Activated CD4-positive, alpha-beta T cell treated with anti-CD3 and anti-CD28 coated beads for 1 hour (primary cell): Measurements from ENCODE around the gene MTERF4.

ENCODE experiments used
- DNase-seq: peaks from one replicate; pipeline ENCODE4 v3.0.0-alpha.2; 2020

MTERF4 gene

DNA sequence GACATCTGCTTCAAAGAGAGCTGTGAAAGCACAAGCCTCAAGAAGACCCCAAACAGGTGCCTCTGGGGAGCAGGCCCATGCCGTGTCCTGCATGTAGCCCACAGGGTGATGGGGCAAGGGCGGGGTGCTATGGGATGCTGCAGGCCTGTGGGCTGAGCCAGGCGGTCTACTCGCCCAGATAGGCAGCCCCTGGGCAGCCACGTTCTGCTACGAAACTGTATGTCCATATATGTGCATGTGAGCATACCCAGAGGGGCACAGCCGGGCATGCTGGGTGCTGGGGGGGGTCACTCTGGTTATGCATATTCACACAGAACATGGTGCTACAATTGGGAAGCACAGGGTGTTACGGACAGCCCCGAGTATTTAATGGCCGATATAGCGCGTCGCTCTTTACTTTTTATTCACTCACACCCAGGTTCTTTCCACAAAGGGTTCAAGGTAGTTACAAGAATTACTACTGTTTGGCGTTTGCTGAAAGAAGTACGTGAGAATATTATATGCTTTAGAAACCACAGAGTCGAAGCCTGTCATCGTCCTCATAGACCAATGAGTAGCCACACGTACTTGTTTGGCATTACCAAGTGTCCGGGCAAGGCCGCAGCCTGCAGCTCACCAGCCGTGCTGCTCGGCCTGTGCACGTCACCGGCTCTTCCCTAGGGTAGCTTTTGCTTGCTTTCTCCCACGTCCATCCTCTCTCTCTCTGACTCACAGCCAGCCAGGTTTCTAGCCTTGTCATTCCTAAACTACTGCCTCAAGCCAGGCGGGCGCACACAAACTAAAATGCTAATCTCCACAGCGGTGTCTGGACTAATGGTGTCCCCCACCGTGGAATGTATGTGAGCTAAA, 14.4 kb downstream of the MTERF4 start:
- DNase-seq = no peak

DNA sequence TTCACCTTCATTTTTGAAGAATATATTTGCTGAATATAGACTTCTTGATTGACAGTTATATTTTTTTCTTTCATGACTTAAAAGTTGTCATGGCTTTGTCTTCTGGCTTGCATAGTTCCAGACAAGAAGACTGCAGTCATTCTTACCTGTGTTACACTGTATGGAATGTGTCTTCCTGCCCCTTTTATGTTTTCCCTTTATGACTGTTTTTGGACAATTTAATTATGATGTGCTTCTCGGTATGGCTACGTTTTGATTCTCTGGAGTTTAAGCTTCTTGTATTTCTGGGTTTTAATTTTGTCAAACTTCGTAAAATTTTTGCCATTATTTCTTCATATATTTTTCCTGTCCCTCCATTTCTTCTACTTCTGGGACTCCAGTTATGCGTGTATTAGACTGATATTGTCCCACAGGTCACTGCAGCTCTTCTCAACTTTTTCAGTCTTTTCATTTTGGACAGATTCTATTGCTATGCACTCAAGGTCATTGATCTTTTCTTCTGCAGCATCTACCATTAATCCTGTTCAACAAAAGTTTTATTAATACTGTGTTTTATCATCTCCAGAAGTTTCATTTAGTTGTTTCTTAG, 17.1 kb downstream of the MTERF4 start:
- DNase-seq = no peak

DNA sequence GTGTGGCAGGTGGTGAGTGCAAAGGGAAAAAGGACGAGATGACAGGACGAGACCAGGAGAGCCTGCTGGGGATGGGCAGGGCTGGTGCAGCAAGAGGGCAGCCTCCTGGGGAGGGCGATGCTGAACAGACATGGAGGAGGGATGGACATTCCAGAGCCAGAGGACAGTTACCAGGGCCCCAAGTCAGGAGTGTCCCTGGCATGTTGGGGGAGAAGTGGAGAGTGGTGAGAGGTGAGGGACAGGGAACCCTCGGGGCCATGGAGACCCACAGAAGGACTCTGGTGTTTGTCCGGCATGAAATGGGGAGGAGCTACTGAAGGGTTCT, 19.0 kb downstream of the MTERF4 start:
- DNase-seq = no peak

DNA sequence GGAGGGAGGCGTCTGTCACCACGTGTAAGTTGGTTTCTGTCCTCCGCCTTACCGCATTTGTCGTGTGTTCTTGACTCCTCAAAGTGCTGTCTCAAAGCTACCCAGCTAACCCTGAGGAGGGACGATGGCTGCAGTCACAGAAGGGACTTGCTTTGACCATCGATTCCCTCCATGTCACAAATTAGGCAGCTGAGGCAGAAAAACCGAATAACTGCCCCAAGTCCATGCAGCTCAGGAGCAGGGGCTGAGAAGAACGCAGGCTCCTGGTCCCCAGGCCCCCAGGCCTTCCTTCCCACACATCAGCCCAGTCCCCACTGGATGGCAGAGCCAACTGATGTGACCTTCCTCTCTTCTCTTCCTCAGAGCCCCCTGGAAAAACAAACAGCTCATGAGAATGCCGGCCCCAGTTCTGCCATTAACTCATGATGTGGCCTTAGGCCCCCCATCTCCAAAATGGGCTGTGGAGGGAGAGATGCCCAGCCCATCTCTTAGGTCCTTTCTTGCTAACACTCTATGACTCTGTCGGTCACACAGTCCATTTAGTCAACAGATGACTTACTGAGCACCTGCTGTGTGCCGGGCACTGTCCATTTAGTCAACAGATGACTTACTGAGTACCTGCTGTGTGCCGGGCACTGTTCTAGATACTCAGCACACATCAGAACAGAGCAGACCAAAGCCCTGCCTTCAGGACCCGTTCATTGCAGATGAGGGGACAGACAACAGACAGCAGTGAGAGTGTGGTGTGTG, 19.6 kb downstream of the MTERF4 start:
- no peak for DNase-seq

DNA sequence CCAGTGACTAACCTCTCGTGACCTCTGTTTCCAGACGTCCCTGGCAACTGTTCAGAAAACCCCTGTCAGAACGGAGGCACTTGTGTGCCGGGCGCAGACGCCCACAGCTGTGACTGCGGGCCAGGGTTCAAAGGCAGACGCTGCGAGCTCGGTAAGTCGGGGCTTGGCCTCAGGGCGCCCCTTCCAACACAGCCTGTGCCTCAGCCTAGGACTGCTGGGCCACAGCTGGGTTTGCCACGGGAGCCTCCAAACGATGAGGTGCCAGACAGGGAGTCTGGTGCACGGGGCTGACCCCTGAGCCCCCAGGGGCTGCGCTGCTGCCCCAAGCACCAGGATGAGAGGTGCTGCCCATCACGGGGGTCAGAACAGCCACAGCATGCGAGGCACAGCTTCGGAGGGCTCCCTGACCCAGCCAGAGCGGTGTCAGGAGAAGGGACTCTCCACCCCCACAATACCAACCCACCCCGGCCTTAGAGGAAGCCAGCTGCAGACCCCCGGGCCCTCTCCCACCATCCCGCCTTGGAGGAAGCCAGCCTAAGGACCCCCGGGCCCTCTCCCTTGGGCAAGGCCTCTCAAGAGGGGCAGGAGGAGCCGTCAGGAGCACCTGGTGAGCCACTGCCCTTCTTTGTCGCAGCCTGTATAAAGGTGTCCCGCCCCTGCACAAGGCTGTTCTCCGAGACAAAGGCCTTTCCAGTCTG, 20.3 kb downstream of the MTERF4 start:
- no peak for DNase-seq

DNA sequence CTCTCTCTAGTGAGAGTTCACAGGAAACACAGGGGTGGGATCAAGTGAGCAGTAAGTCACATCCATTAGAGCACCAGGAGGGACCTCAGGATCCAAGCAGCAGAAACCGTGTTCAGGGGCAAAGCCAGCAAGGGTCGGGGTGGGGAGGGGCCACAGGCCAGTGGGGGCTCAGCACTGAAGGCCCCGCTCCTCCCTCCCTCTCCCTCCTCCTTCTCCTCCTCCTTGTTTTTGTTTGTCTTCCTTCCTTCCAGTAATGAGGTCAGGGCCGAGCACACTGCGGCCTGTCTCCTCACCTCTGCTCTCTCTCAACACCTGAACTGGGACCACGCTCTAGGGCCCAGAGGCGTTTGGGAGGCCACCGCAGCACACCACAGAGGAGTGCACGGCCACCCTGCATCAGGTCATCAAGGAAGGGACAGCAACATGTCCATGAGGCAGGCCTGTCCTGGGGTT, 20.9 kb downstream of the MTERF4 start:
- DNase-seq = no peak

DNA sequence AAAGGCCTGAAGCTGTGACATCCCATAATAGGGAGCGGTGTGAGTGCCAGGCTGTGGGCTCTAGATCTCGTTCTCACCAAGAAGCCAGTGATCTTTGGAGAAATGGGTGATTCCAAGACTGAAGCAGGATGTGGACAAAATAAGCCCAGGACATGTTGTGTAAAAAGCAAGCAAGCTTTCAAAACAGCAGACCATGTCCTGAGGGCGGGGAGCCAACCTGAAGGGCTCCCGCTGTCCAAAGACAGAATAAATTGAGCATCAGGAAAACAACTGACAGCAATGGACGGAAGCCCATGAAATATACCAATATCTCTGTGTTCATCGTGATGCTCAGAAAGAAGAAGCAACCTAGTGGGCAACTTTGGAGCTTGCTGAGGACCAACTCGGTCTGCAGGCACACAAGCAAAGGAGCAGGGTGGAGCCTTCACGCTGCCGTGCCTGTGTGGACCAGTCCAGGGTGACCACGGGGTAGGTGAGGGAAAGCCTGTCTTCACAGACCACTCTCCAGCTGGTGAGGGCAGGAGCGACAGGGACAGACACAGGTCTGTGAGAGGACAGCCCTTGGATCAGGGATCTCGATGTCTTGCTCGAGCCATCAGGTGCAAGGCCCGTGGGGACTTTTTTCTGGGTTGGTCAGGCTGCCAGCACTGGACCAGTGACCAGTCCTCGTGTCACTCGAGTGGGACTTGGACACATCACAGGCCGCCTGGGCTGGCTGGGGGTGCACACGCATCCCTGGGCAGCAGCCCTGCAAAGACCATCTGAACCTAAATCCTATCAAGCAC, 21.5 kb downstream of the MTERF4 start:
- no peak for DNase-seq

DNA sequence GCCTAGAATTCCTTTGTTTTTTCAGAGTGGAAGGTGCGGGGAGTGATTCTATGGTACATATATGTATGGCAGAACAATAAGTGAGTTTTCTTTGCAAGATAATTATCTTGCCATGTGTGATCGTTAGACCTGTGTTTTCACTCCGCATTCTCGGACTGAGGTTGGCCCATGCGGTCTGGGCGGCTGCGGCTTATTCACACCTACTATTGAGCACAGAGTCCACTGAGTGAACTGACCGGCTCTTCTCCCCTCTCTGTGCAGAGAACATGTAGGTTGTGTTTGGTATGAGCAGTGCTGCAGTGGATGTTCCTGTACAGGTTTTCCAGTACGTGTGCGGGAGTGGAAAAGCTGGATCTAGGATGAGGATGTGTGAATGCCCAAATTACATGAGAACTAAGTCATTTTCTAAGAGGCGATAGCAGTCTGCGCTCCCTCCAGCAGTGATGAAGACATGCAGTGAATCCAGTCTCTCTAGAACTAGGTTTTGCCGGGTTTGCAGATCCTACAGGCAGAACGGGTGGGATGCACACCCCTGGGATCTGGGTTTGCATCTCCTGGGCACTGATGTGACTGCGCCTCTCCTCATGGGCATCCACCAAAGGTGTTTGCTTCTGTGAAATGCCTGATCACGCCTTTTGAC, 27.1 kb downstream of the MTERF4 start:
- no peak for DNase-seq

DNA sequence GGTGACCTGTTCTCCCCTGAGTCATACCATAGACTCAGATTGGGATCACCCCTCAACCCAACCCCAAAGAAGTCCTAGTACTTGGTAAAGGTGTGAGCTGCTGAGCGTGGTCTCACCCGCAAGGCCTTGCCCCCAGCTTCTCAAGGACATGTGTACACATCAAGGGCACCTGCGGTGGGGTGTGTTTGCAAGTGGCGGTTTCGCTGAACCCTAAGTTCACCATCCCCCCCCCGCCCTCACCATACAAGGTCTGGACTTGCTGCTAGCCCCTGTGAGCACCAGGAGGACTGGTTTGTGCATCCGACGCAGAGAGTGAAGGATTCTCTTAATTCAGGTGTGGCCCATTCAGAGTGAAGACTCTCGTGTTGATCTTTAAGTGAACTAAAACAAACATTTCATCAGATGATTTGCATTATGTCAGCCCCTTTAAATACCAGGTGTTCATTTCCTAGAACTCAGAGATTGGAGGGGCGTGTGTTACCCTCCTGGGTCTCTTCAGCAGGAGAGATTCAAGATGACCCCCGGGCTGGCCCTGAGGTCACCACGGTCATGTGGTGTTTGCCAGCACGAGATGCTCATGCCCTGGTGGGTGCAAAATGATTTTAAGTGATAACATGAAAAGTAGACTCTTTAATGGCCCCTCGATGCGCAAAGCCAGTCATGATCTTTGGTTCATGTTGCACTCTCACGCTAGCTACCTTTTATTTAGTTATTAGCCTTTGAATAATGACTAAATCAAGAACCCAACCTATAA, 27.8 kb downstream of the MTERF4 start:
- DNase-seq = no peak

DNA sequence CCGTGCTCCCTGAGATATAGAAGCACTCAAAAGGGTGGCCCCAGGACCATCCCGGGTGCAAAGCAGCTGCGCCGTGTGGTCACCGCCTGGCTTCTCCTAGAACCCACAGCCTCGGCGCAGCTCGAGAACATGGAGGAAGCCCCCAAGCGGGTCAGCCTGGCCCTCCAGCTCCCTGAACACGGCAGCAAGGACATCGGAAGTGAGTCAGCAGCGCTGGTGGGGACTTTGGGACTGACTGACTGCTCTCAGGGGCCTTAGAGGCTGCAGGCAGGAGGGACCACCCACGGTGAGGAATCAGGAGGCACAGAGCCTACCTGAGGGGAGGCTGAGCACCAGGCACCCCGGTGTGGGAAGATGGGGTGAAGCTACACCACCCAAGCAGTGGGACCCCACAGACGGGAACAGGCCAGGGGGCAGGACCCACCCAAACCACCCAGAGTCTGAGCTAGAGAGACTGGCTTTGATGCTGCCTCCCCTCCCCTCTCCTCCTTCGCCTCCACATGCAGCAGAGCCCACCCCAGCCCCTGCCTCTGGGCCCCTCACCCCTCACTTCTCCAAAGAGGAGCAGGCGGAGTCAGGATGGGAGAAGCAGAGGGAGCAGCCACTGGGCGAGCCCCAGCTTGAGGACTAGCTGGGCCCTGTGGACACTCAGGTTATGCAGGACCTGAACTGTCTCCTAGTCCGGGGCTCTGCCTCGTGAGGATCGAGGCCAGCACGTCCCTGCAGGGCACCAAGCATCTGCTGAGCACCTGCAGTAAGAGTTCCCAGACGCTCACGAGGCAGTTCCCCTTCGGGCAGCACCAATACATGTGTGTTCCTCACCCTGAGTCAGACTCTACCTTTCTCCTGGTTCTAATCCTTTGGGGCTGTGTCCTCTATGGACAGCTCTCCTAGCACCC, 28.7 kb downstream of the MTERF4 start:
- DNase-seq = no peak

DNA sequence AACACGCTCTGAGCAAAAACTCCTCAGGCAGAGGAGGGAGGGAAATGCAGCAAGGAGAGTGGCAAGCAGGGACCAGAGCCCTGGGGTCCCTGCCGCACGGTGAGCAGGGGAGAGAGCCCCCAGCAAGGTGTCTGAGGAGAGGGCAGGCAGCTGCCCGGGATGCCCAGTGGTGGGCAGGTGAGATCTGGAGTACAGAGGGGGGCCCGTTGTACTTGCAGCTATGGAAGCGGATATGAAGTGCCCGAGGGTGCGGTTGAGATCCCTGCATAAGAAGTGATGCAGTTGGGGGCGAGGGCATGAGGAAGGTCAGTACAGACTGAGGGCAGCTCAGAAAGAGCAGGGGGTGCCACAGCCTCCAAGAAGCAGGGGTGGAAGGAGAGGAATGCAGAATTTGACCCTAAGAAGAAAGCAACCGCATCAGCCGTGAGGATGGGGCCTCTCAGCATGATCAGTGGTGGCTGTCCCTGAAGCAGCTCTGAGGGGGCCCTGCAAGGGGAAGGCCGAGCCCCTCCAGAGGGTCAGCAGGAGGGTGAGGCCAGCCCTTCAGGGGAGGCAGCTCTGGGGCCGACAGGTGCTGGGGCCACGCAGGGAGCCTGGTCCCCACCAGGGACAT, 29.4 kb downstream of the MTERF4 start:
- DNase-seq = no peak

DNA sequence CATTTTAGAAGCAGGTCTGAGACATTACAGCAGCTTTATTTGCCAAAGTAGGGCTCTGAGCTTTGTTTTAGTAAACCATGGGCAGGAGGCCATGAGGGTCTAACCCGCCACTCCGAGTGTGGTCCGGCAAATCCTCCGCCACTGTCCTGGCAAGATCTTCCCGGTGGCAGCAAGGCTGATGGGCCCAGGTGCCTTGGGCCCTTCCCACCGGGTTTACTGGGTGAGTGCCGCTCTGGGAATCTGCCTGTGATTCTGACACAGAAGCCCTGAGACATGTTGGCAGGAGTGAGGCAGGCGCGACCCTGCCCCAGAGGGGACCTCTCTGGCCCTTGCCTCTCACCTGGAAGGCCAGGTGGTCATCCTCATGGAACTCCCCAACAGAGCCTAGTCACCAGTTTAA, 29.9 kb downstream of the MTERF4 start:
- DNase-seq = no peak

DNA sequence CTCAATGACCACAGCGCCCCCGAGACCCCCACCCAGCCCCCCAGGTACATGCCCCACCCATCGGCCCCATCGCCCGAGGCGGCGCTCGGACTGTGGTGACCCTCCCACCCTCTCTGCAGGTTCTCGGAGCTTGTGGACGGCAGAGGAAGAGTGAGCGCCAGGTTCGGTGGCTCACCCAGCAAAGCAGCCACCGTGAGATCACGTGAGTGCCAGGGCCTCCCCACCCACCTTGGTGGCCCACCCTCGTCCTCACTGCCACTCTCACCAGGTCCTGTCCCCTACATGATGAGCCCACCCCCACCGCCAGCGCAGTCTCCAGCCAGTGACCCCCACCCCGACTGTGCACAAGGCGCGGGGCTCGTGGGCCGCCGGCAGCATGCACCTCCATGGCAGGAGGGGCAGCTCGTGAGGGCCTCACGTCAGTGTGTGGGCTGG, 30.4 kb downstream of the MTERF4 start:
- no peak for DNase-seq

DNA sequence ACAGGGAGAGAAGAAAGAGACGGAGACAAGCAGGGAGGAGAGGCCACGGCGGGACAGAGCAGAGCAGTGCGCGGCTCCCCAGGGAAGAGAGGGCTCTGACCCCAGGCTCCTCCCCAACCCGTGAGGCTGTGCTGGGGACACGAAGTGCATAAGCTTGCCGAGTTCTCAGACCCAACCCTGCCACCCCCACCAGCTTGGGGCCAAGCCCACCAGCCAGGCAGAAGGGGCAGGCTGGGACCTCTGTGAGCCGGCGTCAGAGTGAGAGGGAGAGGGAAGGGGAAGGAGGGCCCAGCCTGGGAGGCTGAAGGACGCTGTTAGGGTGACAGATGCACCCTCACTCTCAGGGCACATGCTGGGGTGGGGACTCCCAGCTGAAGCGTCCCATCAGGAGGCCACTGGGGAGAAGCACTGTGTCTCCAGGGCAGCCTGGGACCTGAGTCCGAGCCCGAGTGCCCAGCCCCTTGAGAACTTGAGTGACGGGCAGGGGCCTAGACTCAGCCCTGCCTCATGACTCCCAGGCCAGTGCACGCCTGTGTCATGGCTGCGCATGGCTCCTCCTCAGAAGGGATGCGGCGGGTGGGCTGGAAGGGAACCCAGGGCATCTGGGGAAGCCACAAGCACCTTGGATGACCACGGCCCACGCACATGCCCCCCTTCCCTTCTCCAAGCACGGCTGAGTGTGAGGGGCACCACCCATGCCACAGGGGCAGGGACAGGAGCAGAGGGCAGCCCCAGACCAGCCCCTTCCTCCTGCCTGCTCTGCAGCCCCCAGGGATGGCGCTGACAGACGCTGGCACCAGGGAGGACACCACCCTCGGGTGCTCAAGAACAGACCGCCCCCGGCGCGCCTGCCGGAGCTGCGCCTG, 31.0 kb downstream of the MTERF4 start:
- DNase-seq = no peak

DNA sequence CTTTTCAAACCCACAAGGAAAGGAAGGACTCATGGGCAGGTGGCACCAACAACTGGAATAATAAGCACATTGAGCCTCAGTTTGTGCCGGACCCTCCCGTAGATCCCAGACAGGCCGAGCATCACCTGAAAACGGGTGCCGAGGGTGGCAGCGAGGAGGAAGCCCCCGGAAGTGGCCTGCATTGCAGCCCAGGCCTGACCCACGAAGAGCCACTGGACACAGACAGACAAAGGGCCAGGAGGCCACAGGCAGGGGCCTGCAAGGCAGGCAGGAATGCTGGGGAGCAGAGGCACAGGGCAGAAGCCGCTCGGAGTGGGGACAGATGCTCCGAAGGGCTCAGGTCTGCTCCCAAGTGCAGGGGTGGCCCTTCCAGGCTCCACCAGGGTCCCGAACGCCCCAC, 31.7 kb downstream of the MTERF4 start:
- no peak for DNase-seq

DNA sequence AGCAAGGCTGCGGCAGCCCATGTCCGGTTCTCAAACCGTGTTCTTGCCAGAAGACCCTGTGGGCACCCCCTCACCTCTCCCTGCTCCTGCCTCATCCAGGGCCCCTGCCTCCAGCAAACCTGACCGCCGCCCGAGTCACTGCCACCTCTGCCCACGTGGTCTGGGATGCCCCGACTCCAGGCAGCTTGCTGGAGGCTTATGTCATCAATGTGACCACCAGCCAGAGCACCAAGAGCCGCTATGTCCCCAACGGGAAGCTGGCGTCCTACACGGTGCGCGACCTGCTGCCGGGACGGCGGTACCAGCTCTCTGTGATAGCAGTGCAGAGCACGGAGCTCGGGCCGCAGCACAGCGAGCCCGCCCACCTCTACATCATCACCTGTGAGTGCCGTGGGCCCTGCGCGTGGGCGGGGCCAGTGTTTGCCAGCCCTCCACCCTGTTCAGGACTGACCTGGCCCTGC, 32.2 kb downstream of the MTERF4 start:
- DNase-seq = no peak

DNA sequence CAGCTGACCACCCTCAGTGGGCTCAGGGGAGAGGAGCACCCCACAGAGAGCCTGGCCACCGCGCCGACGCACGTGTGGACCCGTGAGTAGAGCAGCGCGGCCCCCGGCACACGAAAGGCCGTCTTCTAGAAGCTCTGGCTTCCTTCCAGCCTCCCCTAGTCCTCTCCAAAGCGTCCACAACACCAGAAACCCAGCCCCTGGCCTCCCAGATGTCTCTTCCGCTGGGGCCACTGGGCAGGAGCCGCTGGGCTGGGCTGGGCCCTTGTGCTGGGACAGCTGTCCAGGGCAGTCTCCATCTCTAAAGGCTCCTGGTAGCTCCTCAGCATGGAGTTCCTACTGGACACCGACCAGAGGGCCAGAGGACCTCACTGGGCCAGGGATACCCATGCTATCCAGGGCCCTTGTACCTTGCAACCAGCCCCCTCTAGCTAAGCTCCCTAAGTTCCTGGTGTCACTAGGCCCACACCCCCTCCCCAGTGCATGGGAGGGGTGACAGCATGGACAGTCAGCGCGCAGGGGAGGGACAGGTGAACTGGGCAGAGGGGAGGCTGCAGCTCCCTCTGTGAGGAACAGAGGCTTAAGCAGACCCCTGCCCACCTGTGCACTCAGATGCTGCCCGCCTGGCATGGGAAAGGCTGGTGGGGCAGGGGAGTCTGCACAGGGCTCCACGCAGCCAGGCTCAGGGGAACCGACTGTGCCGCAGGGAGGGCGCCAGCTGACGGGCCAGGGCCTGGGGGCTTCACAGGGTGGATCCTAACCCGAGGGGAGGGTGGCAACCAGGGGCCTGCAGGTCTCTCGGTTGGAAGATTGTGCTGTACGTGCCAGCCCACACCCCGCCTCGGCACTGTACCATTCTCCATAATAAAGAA, 32.9 kb downstream of the MTERF4 start:
- DNase-seq = no peak
